NCI-H1092 treated with DMSO at 0.1 percent for 48 hours (cell line): ENCODE data around the gene PLCB3.
"Not testable (repeated sequence)": the region's sequence is repeated elsewhere in the genome, so short reads cannot be mapped to it uniquely, and the experiment has no call there.

Experiments used
- DNase-seq: peaks from one replicate; lab custom pipeline; 2025; lab: John Stamatoyannopoulos, UW

PLCB3 gene

GRCh38 chr11:64304316-64305072 is 53.2 kb downstream of the PLCB3 start:
- DNase-seq = peak; percentile 95

GRCh38 chr11:64305075-64305690 is 53.9 kb downstream of the PLCB3 start, which contains the start of gene ESRRA:
Gene ESRRA (plus strand): TSS chr11:64305524. CDS start chr11:64307180, 1,656 bp downstream.
- peak; percentile 100 for DNase-seq

- DNase-seq = peak; percentile 53
Observed at GRCh38 chr11:64305691-64306562, 54.6 kb downstream of the PLCB3 start.

DNA sequence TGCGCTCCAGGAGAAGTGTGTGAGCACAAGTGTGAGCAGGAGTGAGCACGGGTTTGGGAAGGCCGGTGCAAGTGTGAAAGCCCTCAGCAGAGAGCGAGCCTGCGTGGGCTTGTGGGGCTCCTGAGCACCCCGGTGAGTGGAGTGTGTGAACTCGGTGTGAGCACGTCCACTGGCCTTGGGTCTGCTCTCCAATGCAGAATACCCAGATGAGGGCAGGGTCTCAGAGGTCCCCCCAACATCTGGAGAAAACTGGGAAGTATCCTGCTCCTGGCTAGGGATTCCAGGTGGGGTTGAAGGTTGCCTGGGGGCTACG is 55.2 kb downstream of the PLCB3 start:
- DNase-seq = no peak

- no peak for DNase-seq
Observed at GRCh38 chr11:64306876-64307622, 55.7 kb downstream of the PLCB3 start.

GRCh38 chr11:64307795-64308194 is 56.5 kb downstream of the PLCB3 start:
- DNase-seq = not testable (repeated sequence)

GRCh38 chr11:64312947-64313346 is 61.6 kb downstream of the PLCB3 start:
- no peak for DNase-seq

DNA sequence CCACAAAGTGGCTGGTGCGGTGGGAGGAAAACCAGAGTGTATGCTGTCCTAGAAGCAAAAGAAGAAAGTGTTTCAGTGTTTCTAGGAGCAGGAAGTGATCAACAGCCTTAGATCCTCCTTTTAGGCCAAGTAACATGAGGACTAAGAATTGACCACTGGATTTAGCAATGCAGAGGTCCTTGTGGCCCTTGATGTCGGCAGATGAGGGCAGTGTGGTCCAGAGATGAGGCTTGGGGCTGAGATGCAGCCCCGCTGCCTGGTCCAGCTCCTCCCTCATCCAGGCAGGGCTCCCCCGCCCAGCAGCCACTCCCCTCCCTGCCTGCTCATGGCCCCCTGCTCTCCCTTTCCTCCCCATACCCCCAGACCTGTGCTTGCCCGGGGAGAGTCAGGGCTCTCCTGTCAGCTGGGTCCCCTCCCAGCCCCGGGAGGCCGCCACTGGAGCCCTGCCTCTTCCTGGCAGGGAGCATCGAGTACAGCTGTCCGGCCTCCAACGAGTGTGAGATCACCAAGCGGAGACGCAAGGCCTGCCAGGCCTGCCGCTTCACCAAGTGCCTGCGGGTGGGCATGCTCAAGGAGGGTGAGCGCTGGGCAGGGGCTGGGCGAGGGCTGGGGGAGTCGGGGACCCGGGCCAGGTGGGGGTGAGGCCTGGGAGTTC is 62.3 kb downstream of the PLCB3 start:
- no peak for DNase-seq

DNA sequence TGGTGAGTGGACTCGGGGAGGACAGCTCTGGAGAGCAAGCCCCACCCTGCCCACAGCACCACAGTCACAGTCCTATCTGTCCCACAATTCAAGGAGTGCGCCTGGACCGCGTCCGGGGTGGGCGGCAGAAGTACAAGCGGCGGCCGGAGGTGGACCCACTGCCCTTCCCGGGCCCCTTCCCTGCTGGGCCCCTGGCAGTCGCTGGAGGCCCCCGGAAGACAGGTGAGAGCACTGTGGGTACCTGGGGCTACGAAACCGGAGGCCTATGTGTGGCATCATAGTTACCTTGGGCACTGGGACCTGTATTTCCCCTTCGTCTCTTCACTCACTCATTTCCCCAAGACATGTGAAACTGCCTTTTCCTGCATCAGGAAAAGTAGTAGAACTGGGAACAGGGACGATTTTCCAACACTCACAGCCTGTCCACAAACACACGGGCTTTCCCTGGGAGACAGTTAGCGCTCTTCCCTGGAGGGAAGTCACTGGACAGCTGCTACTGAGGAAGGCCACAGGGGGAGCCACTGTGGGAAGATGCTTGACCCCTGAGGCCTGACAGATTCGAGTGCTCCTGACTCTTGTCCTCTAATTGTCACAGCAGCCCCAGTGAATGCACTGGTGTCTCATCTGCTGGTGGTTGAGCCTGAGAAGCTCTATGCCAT is 62.9 kb downstream of the PLCB3 start:
- DNase-seq = no peak

DNA sequence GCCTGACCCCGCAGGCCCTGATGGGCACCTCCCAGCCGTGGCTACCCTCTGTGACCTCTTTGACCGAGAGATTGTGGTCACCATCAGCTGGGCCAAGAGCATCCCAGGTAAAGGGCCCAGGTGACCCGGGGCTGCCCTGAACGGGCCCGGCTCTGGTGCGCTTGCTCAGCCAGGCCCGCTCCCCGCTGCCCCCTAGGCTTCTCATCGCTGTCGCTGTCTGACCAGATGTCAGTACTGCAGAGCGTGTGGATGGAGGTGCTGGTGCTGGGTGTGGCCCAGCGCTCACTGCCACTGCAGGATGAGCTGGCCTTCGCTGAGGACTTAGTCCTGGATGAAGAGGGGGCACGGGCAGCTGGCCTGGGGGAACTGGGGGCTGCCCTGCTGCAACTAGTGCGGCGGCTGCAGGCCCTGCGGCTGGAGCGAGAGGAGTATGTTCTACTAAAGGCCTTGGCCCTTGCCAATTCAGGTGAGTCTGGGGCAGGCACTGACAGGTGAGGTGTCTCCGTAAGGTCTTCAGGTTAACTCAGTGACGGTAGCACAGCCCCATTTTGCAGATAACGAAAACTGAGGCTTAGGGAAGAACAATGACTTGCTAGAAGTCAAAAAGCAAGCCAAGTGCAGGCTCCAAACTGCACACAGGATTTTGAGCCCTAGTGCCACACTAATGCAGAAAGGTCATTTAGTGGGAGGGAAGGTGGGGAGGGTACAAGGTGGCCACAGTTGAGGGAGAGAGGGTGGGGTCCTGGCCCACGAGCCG is 63.7 kb downstream of the PLCB3 start:
- no peak for DNase-seq

DNA sequence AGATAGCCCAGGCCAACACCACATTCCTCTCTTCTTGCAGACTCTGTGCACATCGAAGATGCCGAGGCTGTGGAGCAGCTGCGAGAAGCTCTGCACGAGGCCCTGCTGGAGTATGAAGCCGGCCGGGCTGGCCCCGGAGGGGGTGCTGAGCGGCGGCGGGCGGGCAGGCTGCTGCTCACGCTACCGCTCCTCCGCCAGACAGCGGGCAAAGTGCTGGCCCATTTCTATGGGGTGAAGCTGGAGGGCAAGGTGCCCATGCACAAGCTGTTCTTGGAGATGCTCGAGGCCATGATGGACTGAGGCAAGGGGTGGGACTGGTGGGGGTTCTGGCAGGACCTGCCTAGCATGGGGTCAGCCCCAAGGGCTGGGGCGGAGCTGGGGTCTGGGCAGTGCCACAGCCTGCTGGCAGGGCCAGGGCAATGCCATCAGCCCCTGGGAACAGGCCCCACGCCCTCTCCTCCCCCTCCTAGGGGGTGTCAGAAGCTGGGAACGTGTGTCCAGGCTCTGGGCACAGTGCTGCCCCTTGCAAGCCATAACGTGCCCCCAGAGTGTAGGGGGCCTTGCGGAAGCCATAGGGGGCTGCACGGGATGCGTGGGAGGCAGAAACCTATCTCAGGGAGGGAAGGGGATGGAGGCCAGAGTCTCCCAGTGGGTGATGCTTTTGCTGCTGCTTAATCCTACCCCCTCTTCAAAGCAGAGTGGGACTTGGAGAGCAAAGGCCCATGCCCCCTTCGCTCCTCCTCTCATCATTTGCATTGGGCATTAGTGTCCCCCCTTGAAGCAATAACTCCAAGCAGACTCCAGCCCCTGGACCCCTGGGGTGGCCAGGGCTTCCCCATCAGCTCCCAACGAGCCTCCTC is 64.6 kb downstream of the PLCB3 start:
- not testable (repeated sequence) for DNase-seq

- DNase-seq = peak; percentile 53
Observed at GRCh38 chr11:64316672-64317324, 65.5 kb downstream of the PLCB3 start.

GRCh38 chr11:64317325-64317960 is 66.1 kb downstream of the PLCB3 start, which contains the start of gene TRMT112:
Gene TRMT112 (minus strand): TSS chr11:64317559. CDS start chr11:64317526, 33 bp downstream.
- peak; percentile 99 for DNase-seq

GRCh38 chr11:64317961-64318765 is 66.8 kb downstream of the PLCB3 start, which contains the start of gene PRDX5:
Gene PRDX5 (plus strand): TSS chr11:64318121. CDS start chr11:64318216, 95 bp downstream.
- DNase-seq = peak; percentile 99
